ENCODE data around the gene GRIN3A.

GRIN3A gene

DNA sequence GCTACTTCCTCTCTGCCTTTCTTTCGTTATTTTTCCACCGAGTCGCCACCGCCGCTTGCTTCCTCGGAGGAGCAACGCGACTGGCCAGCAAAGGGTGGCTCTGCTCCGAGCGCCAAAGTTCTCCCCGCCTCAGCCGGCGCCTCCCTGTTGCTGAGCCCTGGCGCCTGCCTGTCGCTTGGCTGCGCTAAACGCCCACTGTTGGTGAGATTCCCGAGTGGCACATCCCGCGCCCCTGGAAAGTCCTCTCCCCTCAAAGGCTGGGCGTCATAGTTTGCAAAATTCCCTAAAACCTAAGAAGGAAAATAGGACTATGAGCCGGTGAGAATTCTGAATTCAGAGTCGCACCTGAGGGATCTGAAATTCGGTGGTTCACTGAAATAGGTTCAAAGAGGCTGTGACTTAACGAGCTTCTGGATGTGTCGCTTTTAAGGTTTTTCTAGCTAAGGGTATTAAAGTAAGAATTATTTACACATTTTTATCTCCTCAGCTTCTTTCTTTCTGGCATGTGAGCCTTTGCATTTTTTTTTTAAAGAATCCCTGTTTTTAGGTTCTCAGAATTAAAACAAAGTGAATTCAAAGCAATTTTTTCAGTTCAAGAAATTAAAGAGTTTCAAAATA lies at the start of gene GRIN3A:
Gene GRIN3A, minus strand, starts transcription at position 82 of the 618 bp plus-strand sequence. CDS start 668 bp downstream, outside the sequence.
- TF ChIP-seq GATA2 (IDR thresholded peaks at IDR 0.05; ENCODE audit: low read depth, low read length) (no peak), GATA3 (IDR thresholded peaks at IDR 0.05; ENCODE audit: low read depth, low read length) (no peak)

- TF ChIP-seq GATA3 (IDR thresholded peaks at IDR 0.05; ENCODE audit: low read depth, low read length) (no peak), GATA2 (IDR thresholded peaks at IDR 0.05; ENCODE audit: low read depth, low read length) (no peak)
Measured at GRCh38 chr9:101787891-101788290, 49.4 kb upstream of the GRIN3A start.

- TF ChIP-seq GATA3 (IDR thresholded peaks at IDR 0.05; ENCODE audit: low read depth, low read length) (no peak), GATA2 (IDR thresholded peaks at IDR 0.05; ENCODE audit: low read depth, low read length) (no peak)
Measured at GRCh38 chr9:101778332-101778731, 39.9 kb upstream of the GRIN3A start.

DNA sequence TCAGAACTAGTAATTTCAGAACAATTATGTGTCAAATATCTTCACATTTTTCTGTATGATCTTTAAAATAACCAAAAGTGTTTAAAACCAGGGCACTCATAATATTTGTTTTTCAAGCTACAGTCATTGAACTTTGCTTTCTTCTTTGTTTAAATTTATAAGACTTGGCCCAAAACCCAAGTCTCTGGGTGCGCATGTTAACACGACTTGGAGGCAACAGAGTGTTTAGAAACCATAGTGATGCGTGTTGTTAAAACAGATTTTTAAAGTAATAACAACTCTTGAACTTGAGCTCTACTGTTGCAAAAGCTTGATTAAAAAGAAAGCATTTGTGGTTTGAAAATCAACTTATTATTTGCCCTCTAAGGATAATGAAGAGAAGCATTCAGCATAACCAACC lies 26.0 kb upstream of the GRIN3A start:
- no peak for TF ChIP-seq GATA2 (IDR thresholded peaks at IDR 0.05; ENCODE audit: low read depth, low read length)
- no peak for TF ChIP-seq GATA3 (IDR thresholded peaks at IDR 0.05; ENCODE audit: low read depth, low read length)

DNA sequence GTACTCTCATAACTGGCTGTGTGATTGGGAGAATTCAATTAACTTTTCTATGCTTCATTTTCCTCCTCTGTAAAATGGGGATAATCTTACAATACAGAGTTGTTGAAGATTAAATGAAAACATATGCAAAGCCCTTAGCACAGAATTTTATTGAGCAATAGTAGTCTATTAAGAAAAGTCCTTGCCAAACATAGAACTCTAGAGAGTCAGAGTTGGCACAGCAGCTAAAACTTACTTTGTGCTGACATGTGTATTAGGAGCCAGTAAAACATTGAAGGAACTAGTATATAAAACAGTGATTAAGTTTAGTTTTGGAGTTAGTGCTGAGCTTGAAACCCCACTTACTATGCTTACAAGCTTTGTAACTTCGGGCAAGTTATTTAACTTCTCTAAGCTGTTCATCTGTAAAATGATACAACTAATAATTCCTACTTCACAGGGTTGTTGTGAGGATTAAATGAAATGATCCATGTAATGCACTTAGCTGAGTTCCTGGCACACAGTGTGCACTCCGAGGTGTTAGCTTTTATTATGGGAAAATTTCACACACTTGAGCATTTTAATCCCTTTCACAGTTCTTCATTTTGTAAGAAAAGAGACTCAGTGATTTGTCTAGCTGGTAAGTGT lies 20.0 kb upstream of the GRIN3A start:
- TF ChIP-seq GATA2 (IDR thresholded peaks at IDR 0.05; ENCODE audit: low read depth, low read length): no peak
- no peak for TF ChIP-seq GATA3 (IDR thresholded peaks at IDR 0.05; ENCODE audit: low read depth, low read length)

DNA sequence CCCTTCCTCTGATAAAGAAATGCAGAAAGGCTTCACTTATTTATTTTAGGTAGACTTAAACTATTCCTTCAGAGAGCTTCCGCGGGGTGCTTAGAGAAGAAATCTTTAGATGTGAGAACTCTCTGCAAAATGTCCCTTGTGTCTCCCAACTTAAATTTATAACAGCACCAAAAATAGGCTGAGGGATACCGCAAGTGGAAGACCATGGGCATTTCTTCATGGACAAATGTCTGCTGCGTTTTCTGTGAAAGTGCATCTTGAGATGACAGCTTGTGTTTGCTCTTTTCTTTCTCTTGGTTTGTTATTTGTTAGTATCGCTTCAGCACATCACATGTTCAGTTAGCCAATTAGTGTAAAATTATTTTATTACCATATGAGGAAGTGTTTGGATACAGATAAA lies 15.3 kb upstream of the GRIN3A start:
- TF ChIP-seq GATA2 (IDR thresholded peaks at IDR 0.05; ENCODE audit: low read depth, low read length) (no peak), GATA3 (IDR thresholded peaks at IDR 0.05; ENCODE audit: low read depth, low read length) (no peak)

DNA sequence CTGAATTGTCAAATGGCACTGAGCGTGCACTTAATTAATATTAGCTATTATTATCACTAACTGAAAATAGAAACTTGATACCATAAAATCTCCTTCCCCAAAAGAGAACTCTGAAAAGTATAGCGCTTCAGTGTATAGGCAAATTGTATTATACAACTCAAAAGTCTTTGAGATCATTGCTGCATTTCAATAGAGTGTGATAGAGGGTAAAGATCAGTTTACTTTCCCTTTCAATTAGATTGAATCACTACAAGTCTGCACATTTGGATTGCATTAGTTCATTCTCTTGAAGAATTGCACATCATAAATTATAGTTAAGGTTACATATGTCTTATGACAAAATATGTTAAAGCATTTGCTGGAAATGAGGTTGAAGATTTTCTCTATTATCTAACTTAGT lies 13.4 kb upstream of the GRIN3A start:
- TF ChIP-seq GATA3 (IDR thresholded peaks at IDR 0.05; ENCODE audit: low read depth, low read length) (no peak), GATA2 (IDR thresholded peaks at IDR 0.05; ENCODE audit: low read depth, low read length) (no peak)

- no peak for TF ChIP-seq GATA2 (IDR thresholded peaks at IDR 0.05; ENCODE audit: low read depth, low read length)
- TF ChIP-seq GATA3 (IDR thresholded peaks at IDR 0.05; ENCODE audit: low read depth, low read length): no peak
Measured at GRCh38 chr9:101739311-101739710, 864 bp upstream of the GRIN3A start.

- TF ChIP-seq GATA2 (IDR thresholded peaks at IDR 0.05; ENCODE audit: low read depth, low read length) (no peak), GATA3 (IDR thresholded peaks at IDR 0.05; ENCODE audit: low read depth, low read length) (no peak)
Measured at GRCh38 chr9:101737705-101738565, 512 bp downstream of the GRIN3A start.

DNA sequence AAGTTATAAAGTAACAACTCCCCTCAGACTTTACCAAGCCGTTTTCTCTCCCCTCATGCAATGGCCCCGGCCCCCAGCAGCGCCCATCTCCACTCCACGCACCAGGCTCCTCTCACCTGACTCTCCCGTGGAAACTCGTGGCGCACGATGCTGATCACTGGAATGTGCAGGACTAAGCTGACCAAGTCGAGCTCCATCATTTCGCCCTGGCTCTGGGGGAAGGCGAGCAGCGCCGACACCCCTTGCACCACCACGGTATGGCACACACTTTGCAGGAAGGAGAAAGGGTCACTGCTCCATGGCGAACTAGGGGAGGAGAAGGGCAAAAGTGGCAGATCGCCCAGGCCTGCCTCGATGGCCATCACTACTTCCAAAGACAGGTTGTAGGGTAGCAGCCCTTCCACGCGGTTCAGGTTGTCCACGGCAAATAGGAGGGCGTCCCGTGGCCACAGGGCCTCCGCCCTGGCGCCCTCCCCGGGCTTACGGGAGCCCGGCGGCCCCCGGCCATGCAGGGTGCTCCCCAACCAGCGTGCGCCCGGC lies 1.2 kb downstream of the GRIN3A start:
- TF ChIP-seq GATA2 (IDR thresholded peaks at IDR 0.05; ENCODE audit: low read depth, low read length) (no peak), GATA3 (IDR thresholded peaks at IDR 0.05; ENCODE audit: low read depth, low read length) (no peak)

- no peak for TF ChIP-seq GATA3 (IDR thresholded peaks at IDR 0.05; ENCODE audit: low read depth, low read length)
- no peak for TF ChIP-seq GATA2 (IDR thresholded peaks at IDR 0.05; ENCODE audit: low read depth, low read length)
Measured at GRCh38 chr9:101736717-101737116, 1.7 kb downstream of the GRIN3A start.

- TF ChIP-seq GATA2 (IDR thresholded peaks at IDR 0.05; ENCODE audit: low read depth, low read length) (no peak), GATA3 (IDR thresholded peaks at IDR 0.05; ENCODE audit: low read depth, low read length) (no peak)
Measured at GRCh38 chr9:101731429-101731828, 7.0 kb downstream of the GRIN3A start.

DNA sequence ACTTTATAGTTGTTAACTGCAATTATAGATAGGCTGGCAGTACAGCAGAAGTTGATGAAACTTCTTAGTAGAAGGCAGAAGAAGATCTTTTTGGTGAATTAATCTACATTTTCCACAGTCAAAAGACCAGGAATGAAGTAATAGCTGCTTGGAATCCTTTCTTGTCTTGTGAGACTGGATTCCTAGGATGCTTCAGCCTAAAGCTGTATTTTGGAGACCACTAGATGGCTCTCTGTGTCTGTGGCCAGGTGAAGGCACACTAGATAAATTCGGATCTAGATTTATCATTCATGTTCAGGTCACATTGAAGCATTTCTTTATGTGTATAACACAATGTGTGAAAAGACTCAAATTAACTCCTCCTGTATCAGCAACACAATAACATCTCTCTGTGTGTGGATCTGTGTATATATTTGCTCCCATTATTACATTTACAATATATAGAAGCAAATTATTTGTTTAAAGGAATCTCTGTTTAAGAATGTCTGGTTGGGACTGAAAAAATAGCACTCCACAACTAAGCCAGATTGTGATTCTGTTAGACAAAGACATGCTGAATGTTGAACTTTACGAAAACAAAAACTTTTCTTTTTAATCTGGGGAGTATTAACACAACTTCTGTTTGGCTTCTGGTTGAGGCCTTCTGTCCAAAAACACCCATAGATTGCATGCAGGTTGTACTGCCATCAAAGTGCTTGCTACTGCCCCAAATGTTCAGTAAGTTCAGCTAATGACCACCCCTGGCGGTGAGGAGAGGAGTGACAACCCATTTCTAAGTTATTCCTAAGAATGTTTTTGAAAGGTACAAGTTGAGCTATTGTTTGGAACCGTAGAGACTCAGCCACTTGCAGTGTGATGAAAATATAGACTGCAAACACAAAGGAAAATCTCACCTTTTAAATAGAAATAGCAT lies 10.6 kb downstream of the GRIN3A start:
- TF ChIP-seq GATA2 (IDR thresholded peaks at IDR 0.05; ENCODE audit: low read depth, low read length) (no peak), GATA3 (IDR thresholded peaks at IDR 0.05; ENCODE audit: low read depth, low read length) (no peak)
